DOHH2 (cell line): ENCODE measurements around the gene NOXA1.
"Not testable (repeated sequence)": the region's sequence is repeated elsewhere in the genome, so short reads cannot be mapped to it uniquely, and the experiment has no call there.

Experiments
- H3F3A ChIP-seq: fragments of 200-600 bp; sonication (generic), shearing (Covaris generic); 2 replicates; pipeline ENCODE4 v1.6.0; 2016; ENCODE audit warnings: antibody characterized with exemption, mild to moderate bottlenecking; ENCODE audit not compliant: control insufficient read depth, insufficient read depth
- H3K27ac ChIP-seq: fragments of 200-600 bp; sonication (generic); 2 replicates; pipeline ENCODE4 v1.5.1; 2014; ENCODE audit warnings: low read depth, mild to moderate bottlenecking, low read length, moderate library complexity
- H3K27me3 ChIP-seq: fragments of 200-600 bp; sonication (generic); 2 replicates; pipeline ENCODE4 v1.6.1; 2014; ENCODE audit warnings: mild to moderate bottlenecking, low read length, mixed read lengths; ENCODE audit not compliant: control insufficient read depth
- H3K36me3 ChIP-seq: fragments of 200-600 bp; sonication (generic); 2 replicates; pipeline ENCODE4 v1.6.1; 2014; ENCODE audit warnings: mild to moderate bottlenecking, low read length, moderate library complexity, mixed read lengths; ENCODE audit not compliant: control insufficient read depth
- H3K4me1 ChIP-seq: fragments of 200-600 bp; sonication (generic); 2 replicates; pipeline ENCODE4 v1.6.1; 2014; ENCODE audit warnings: mild to moderate bottlenecking, low read length, mixed read lengths; ENCODE audit not compliant: control insufficient read depth
- H3K4me2 ChIP-seq: fragments of 200-600 bp; sonication (generic); 2 replicates; pipeline ENCODE4 v1.6.0; 2014; ENCODE audit warnings: mild to moderate bottlenecking, low read length, moderate library complexity
- H3K4me3 ChIP-seq: fragments of 200-600 bp; sonication (generic); 2 replicates; pipeline ENCODE4 v1.5.1; 2014; ENCODE audit warnings: mild to moderate bottlenecking, low read length, mixed read lengths
- H3K79me2 ChIP-seq: fragments of 200-600 bp; sonication (generic); 2 replicates; pipeline ENCODE4 v1.6.1; 2014; ENCODE audit warnings: mild to moderate bottlenecking, low read length, mixed read lengths; ENCODE audit not compliant: control insufficient read depth
- H3K9me2 ChIP-seq: fragments of 200-600 bp; sonication (generic); replicated peaks from 2 replicates; pipeline ENCODE4 v1.6.1; 2014; ENCODE audit warnings: mild to moderate bottlenecking, low read length, mixed read lengths; ENCODE audit not compliant: control insufficient read depth
- H3K9me3 ChIP-seq: fragments of 200-600 bp; sonication (generic); 2 replicates; pipeline ENCODE4 v1.6.1; 2014; ENCODE audit warnings: antibody characterized with exemption, low read length, mixed read lengths; ENCODE audit not compliant: control insufficient read depth, insufficient read depth
- H4K20me1 ChIP-seq: fragments of 200-600 bp; sonication (generic); 2 replicates; pipeline ENCODE4 v1.6.0; 2014; ENCODE audit warnings: low read depth, mild to moderate bottlenecking, antibody characterized with exemption, low read length, moderate library complexity; ENCODE audit not compliant: control insufficient read depth, insufficient read depth
- CTCF ChIP-seq: fragments of 200-600 bp; sonication (generic); IDR thresholded peaks from one replicate; pipeline ENCODE4 v1.5.1; 2014; ENCODE audit warnings: antibody characterized with exemption, mild to moderate bottlenecking, low read depth, low read length; ENCODE audit not compliant: poor library complexity, severe bottlenecking
- EZH2phosphoT487 ChIP-seq: fragments of 200-600 bp; sonication (generic); IDR thresholded peaks from 2 replicates; pipeline ENCODE4 v1.6.1; 2017; ENCODE audit warnings: borderline replicate concordance, mild to moderate bottlenecking, antibody characterized with exemption, low read length, moderate library complexity, mixed read lengths

The NOXA1 gene

DNA sequence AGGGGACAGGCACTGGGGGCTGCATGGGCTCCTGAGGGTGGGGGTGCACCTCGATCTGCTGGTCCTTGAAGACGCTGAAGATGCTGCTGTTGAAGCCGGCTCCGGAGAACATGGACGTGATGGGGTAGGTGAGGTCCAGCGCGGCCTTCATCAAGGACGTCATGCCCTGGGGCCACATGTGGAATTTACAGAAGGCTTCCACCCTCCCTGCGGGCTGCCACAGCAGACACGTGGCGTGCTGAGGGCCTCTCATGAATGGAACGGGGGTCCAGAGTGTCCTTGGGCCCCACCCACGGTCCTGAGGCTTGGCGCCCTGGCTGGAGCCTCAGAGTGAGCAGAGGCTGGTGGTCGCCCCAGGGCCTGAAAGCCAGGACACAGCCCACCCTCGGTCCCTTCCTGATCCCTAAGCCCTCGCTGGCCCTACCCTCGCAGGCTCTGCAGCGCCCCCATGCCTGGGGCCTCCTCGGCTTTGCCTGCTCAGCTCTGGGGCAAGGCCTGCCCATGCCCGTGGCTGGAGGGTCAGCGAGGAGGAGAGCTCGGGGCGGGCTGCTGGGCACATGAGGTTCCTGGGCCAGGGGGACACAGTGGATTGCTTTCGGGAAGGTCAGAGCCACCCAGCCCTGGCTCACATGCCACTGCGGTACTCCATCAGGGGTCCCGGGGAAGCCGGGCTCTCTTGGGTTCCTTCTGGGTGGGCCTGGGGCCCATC, 41.3 kb downstream of the NOXA1 start:
- Histone ChIP-seq H3K9me2 (no peaks in the 10 kb centered on the region), H3K4me1 (peaks cover 41% of the 10 kb centered on the region), H3F3A (no peaks in the 10 kb centered on the region; the same call in 1 of the 2 replicates), H3K9me3 (no peaks in the 10 kb centered on the region), H4K20me1 (no peaks in the 10 kb centered on the region), H3K27me3 (no peaks in the 10 kb centered on the region), H3K27ac (no peak overlapping the region), H3K4me3 (no peak overlapping the region), H3K79me2 (no peaks in the 10 kb centered on the region), H3K4me2 (no peak overlapping the region), H3K36me3 (no peaks in the 10 kb centered on the region)
- TF ChIP-seq CTCF = no peak
- no peak for TF ChIP-seq EZH2phosphoT487

GRCh38 chr9:137465000-137465719, 42.0 kb downstream of the NOXA1 start:
- Histone ChIP-seq H3K4me3 (no peak overlapping the region), H3K36me3 (no peaks in the 10 kb centered on the region), H3K27me3 (no peaks in the 10 kb centered on the region), H4K20me1 (no peaks in the 10 kb centered on the region), H3K27ac (no peak overlapping the region), H3K79me2 (no peaks in the 10 kb centered on the region), H3K4me1 (peaks cover 34% of the 10 kb centered on the region), H3F3A (no peaks in the 10 kb centered on the region; the same call in 1 of the 2 replicates), H3K9me3 (no peaks in the 10 kb centered on the region), H3K9me2 (no peaks in the 10 kb centered on the region), H3K4me2 (no peak overlapping the region)
- TF ChIP-seq EZH2phosphoT487 (no peak), CTCF (no peak)

DNA sequence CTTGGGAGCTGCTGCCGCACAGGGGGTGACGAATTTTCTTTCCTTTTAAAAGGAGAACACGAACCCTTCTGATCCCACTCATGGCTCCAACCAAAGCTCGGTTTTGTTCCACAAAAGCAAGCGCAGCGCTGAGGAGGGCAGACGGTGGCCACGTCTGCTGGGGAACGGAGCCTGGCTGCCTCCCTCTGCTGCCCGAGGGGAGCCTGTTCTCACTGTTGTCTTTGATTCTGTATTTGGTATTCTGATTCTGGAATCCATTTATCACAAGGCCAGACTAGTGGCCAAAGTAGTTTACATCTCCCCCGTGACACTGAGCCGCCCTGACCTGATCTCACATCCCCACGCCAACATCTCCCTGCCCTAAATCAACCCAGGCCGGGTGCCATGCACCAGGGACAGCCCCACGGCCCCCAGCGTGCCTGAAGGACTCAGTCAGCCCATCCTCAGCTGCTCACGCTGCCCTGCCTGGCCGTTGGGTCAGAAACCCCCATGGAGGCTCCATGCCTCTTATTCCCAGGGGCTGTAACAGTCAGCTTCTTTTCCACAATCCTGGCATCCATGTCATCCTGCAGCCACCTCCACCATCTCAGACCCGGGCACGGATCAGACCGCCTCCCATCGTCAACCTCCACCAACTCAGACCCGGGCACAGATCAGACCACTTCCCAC, 42.7 kb downstream of the NOXA1 start:
- H3K9me2 ChIP-seq = no peaks in the 10 kb centered on the region
- H3K4me1 ChIP-seq = peaks cover 27% of the 10 kb centered on the region
- no peak overlapping the region for H3K4me2 ChIP-seq
- H3K27me3 ChIP-seq = no peaks in the 10 kb centered on the region
- no peaks in the 10 kb centered on the region for H3K9me3 ChIP-seq
- H3K36me3 ChIP-seq = no peaks in the 10 kb centered on the region
- H3K4me3 ChIP-seq = no peak overlapping the region
- H3F3A ChIP-seq = no peaks in the 10 kb centered on the region; the same call in 1 of the 2 replicates
- H3K27ac ChIP-seq = no peak overlapping the region
- H4K20me1 ChIP-seq = no peaks in the 10 kb centered on the region
- no peaks in the 10 kb centered on the region for H3K79me2 ChIP-seq
- TF ChIP-seq EZH2phosphoT487 = no peak
- no peak for TF ChIP-seq CTCF

DNA sequence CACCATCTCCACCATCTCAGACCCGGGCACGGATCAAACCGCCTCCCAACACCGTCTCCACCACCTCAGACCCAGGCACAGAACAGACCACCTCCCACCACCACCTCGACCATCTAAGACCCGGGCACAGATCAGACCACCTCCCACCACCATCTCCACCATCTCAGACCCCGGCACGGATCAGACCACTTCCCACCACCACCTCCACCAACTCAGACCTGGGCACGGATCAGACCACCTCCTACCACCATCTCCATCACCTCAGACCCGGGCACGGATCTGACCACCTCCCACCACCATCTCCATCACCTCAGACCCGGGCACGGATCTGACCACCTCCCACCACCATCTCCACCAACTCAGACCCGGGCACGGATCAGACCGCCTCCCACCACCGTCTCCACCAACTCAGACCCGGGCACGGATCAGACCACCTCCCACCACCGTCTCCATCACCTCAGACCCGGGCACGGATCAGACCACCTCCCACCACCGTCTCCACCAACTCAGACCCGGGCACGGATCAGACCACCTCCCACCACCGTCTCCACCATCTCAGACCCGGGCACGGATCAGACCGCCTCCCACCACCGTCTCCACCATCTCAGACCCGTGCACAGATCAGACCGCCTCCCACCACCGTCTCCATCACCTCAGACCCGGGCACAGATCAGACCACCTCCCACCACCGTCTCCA, 43.3 kb downstream of the NOXA1 start:
- not testable (repeated sequence) for H3K9me2 ChIP-seq, H3K79me2 ChIP-seq, H3F3A ChIP-seq, H3K9me3 ChIP-seq, H3K27me3 ChIP-seq, H3K36me3 ChIP-seq, H3K4me3 ChIP-seq, H3K4me2 ChIP-seq, H3K27ac ChIP-seq, H4K20me1 ChIP-seq
- H3K4me1 ChIP-seq = peaks cover 20% of the 10 kb centered on the region
